ENCODE results near the gene FILIP1L.
"Not testable (repeated sequence)": the region's sequence is repeated elsewhere in the genome, so short reads cannot be mapped to it uniquely, and the experiment has no call there.

The FILIP1L gene

GRCh38 chr3:99857278-99857677 lies 257.0 kb downstream of the FILIP1L start:
- DNase-seq, result no peak

- no peak for DNase-seq
Observed at GRCh38 chr3:99856437-99857220, 257.7 kb downstream of the FILIP1L start.

GRCh38 chr3:99855900-99856299 lies 258.4 kb downstream of the FILIP1L start:
- no peak for DNase-seq

GRCh38 chr3:99854756-99855298 lies 259.5 kb downstream of the FILIP1L start:
- DNase-seq, result no peak

- no peak for DNase-seq
Observed at GRCh38 chr3:99852851-99853250, 261.4 kb downstream of the FILIP1L start.

GRCh38 chr3:99851955-99852354 lies 262.3 kb downstream of the FILIP1L start:
- no peak for DNase-seq

- DNase-seq, result no peak
Observed at GRCh38 chr3:99850608-99851007, 263.7 kb downstream of the FILIP1L start.

- DNase-seq, result no peak
Observed at GRCh38 chr3:99848433-99848832, 265.9 kb downstream of the FILIP1L start.

- DNase-seq, result no peak
Observed at GRCh38 chr3:99846477-99847160, 267.7 kb downstream of the FILIP1L start.

- no peak for DNase-seq
Observed at GRCh38 chr3:99845999-99846398, 268.3 kb downstream of the FILIP1L start.

GRCh38 chr3:99845331-99845730 lies 269.0 kb downstream of the FILIP1L start:
- no peak for DNase-seq

- no peak for DNase-seq
Observed at GRCh38 chr3:99843590-99844258, 270.6 kb downstream of the FILIP1L start.

GRCh38 chr3:99842826-99843589 lies 271.3 kb downstream of the FILIP1L start:
- no peak for DNase-seq

GRCh38 chr3:99841949-99842348 lies 272.4 kb downstream of the FILIP1L start:
- not testable (repeated sequence) for DNase-seq

GRCh38 chr3:99839613-99840012 lies 274.7 kb downstream of the FILIP1L start:
- no peak for DNase-seq

GRCh38 chr3:99838755-99839154 lies 275.5 kb downstream of the FILIP1L start:
- no peak for DNase-seq

- no peak for DNase-seq
Observed at GRCh38 chr3:99837715-99838114, 276.6 kb downstream of the FILIP1L start.

GRCh38 chr3:99836681-99837080 lies 277.6 kb downstream of the FILIP1L start:
- no peak for DNase-seq

GRCh38 chr3:99834211-99834957 lies 279.9 kb downstream of the FILIP1L start:
- DNase-seq, result no peak

GRCh38 chr3:99833617-99834205 lies 280.6 kb downstream of the FILIP1L start:
- DNase-seq, result no peak

GRCh38 chr3:99829844-99830243 lies 284.5 kb downstream of the FILIP1L start:
- DNase-seq, result no peak
